ENCODE measurements around the gene NDUFS7.
"Not testable (repeated sequence)": the region's sequence is repeated elsewhere in the genome, so short reads cannot be mapped to it uniquely, and the experiment has no call there.

Gene NDUFS7

DNA sequence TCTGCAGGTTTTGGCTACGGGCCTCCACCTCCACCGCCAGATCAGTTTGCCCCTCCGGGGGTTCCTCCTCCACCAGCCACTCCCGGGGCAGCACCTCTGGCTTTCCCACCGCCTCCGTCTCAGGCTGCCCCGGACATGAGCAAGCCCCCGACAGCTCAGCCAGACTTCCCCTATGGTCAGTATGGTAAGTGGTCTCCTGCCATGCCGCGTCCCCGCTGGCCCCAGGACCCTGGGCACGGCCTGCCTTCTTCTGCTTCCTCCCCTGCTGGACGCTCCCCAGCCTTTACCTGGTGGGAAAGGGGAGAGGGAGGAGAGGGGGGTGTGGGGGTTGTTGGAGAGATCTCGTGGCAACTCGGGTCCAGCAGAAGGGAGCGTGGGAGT, 48.8 kb downstream of the NDUFS7 start:
- DNase-seq (ENCODE audit: low read depth in 2 of 2): no peak

DNA sequence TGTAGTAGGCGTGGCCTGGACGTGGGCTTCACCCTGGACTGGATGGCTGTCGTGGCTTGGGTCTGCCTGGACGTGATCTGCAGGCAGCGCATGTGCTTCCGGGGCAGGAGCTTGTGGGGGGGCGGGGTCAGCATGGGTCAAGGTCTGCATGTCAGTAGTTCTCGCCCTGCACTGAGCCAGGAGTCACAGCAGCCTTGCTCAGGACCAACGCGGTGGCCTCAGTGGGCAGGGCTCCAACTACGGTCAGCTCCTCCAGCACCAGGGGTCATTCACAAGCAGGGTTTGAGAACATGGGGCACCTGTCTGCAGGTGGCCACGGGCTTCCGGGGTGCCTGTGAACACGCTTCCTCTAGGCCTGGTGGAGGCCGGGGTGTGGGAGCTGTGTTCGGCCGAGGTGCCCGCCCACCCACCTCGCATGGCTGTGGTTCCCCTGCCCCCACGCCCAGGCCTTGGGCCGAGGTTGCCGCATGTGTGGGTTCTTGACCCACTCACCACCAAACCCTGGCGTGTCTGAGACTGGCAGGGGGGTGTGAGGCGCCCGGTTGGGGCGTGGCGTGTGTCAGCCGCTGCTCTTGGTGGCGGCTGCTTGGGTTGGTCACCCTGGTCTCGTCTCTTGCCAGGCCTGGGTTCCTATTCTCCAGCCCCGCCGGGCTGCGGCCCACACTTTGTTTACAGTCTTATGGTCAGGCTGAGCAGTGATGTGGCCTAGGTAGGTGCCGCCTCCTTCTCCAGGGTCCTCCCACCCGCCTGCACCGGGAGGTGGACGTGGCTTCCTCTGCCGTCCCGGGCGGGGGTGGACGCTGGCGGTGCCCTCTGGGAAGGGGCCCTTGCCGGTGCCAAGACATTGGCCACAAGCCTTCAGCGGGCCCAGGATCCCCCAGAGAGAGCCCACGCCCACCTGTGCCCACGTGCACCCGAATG, 49.7 kb downstream of the NDUFS7 start:
- no peak for DNase-seq (ENCODE audit: low read depth in 2 of 2)

DNA sequence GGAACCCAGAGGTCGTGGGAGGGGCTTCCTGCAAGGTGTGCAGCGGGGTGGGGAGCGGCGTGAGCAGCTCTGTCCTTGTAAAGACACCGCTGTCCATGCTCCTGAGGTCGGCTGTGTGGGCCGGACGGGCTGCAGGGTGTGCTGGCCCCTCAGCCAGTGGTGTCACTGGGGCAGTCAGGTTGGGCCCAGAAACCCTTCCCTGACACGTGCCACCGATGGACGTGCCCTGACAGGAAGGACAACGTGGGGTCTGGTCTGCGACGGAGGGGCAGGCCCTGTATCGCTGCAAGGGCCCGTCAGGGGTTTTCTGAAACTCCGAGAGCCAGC, 50.3 kb downstream of the NDUFS7 start:
- DNase-seq (ENCODE audit: low read depth in 2 of 2): no peak

DNA sequence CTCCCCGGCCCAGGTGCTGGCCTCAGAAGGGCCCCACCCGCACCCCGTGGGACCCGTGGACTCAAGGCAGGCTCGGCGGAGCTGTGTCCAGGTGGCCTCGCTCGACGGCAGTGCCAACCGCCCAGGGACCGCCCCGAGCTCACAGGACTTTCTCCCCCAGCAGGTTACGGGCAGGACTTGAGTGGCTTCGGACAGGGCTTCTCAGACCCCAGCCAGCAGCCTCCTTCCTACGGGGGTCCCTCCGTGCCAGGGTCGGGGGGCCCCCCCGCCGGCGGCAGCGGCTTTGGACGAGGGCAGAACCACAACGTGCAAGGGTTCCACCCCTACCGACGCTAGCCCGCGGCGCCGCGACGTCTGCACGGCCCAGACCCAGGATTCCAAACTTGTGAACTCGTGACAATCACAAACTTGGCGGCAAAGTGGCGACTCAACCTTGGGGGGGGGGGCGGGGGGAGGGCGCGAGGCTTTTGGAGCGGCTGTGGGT, 50.9 kb downstream of the NDUFS7 start:
- no peak for DNase-seq (ENCODE audit: low read depth in 2 of 2)

DNA sequence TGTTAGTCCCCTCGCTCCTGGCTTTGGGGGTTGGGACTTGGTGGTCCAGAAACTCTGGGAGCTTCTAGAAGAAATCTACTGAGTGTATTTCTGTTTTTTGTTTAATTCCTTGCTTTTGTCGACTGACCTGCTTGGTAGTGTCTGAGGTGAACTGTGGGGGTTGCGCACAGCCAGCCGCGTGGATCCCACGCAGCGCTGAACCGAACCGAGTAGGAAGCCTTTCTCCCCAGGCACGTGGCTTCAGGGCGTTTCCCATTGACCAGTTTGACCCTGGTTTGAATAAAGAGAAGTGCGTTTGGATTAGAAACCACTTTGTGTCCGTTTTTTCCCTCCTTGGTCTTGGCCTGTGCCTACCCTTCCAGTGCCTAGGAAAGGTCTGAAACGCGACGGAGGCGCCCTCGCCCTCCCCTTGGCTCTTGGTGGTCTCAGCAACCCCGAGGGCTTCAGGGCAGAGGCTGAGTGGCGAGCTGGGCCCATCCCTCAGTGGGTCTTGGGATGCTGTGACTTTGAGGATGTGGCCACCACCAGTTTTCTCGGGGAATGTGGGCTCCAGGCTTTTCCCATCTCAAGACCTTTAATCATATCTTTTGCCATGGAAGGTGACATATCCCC, 51.8 kb downstream of the NDUFS7 start:
- no peak for DNase-seq (ENCODE audit: low read depth in 2 of 2)

DNA sequence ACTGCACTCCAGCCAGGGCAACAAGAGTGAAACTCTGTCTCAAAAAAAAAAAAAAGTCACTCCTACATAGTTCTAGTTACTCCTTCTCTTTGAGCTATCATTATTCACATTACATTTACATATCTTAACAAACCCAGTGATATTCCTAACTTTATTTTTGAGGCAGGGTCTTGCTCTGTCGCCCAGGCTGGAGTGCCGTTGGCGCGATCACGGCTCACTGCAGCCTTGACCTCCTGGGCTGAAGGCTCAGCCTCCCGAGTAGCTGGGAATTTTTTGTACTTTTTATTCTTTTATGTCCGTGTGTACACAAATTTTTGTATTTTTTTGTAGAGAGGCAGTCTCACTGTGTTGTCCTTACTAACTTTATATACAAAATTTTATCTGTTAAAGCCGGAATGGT, 53.9 kb downstream of the NDUFS7 start:
- DNase-seq (ENCODE audit: low read depth in 2 of 2): no peak

DNA sequence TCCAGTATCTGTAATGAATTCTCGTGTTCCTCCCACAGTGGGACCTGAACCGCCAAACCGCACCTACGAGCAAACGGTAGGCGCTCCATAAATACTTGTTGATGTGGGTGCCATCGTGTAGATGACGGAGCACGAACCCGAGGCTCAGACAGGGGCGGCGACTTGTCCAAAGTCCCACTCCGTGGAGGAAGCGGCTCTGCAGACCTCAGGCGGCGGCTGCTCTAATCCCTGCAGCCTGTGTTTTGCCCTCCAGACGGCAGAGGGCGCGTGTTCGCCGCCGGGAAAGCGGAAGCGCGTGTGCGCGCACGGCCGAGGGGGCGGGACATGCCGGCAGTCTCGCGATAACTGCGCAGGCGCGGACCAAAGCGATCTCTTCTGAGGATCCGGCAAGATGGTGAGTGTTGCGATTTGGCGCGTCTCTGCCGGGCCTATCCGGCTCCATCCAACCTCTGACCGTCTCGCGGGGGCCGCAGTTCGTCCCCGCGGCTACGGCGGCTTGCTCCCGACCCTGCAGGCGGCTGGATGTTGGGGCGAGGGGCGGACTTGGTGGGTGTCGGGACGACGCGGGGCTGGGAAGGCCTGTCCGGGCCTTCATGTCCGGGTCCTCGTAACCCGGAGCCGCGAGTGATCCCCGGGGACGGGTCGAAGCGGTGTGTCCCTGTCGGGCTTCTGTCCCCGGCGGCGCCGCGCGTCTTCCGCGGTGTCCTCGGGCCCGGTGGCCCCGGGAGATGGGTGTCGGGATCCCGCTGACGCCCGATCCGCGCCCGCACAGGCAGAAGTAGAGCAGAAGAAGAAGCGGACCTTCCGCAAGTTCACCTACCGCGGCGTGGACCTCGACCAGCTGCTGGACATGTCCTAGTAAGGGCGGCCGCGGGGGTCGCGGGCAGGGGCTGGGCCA, 54.6 kb downstream of the NDUFS7 start, which contains the start of gene RPS15:
Gene RPS15 (plus strand): TSS at position 362 of the 898 bp plus-strand sequence. CDS start 30 bp downstream, at position 392.
- peak; percentile 82 to 83 for DNase-seq (ENCODE audit: low read depth in 2 of 2)

DNA sequence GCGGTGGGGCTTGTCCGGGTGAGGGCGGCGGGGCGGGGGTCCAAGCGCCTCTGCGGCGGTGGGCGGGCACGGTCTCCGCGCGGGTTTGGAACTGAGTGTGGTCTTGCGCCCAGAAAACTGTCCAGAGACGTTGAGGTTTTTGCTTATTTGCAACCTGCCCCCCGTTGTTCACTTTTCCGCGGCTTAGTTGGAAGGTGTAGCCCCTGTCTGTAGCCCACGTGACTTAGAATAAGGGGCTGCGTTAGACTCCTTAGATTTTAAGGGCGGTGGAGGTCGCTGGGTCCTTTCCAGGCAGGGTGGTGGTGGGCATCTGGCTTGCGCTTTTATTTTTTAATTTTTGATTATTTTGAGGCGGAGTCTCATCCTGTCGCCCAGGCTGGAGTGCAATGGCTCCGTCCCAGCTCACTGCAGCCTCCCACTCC, 55.2 kb downstream of the NDUFS7 start:
- DNase-seq (ENCODE audit: low read depth in 2 of 2): no peak

DNA sequence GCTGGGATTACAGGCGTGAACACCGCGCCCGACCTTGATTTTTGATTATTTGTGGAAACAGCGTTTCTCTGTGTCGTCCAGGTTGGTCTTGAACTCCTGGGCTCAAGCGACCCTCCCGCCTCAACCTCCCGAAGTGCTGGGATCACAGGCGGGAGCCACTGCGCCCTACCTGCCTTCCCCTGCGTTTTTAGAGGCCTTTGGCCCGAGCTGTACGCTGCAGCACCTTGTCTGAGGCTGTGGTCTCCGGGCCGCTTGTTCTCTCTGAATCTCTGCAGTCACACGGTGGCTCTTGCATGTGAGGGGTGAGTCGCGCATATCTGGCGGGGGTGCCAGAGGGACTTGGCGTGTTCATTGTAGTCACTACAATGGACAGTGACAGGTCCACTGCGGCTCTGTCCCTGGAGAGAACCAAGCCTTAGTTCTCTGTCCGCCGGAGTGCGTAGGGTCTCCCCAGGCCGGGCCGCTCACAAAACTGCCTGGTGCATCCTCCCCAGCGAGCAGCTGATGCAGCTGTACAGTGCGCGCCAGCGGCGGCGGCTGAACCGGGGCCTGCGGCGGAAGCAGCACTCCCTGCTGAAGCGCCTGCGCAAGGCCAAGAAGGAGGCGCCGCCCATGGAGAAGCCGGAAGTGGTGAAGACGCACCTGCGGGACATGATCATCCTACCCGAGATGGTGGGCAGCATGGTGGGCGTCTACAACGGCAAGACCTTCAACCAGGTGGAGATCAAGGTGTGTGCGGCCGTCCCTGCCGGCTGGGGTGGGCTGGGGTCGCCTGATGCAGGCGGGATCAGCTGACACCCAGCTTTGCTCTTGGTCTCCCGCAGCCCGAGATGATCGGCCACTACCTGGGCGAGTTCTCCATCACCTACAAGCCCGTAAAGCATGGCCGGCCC, 56.1 kb downstream of the NDUFS7 start:
- not testable (repeated sequence) for DNase-seq (ENCODE audit: low read depth in 2 of 2)

DNA sequence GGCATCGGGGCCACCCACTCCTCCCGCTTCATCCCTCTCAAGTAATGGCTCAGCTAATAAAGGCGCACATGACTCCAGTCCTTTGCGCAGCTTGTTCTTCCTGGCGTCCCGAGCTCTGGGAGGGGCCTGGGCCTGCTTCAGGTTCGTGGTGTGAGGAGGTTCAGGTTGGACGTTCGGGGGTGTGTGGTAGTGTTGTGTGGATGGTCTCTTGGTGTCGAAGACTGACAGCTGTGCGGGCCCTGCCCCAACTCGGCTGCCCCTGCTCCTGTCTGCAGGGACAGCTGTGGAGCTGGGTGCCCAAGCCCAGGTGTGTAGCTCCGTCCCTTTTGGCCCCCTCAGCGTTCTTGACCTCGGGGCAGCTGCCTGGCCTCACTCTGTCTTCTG, 56.7 kb downstream of the NDUFS7 start:
- DNase-seq (ENCODE audit: low read depth in 2 of 2): no peak

DNA sequence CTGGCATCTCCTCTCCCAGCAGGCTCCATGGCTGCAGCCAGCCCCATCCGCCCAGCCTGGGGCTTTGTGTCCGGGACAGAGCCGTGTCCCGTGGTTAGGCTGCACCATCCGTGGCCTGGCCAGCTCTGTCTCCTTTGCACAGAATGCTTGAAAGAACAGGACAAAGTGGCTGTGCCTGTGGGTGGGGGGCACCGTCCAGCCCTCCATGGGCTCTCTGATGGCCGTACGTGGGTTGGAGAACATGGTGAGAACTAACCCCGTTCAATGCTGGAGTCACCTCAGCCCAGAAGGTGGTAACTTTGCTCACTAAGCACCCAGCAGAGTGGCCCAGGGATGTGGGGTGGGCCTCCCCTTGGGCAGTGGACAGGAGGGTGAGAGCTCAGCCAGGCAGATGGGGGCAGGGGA, 57.3 kb downstream of the NDUFS7 start:
- no peak for DNase-seq (ENCODE audit: low read depth in 2 of 2)

DNA sequence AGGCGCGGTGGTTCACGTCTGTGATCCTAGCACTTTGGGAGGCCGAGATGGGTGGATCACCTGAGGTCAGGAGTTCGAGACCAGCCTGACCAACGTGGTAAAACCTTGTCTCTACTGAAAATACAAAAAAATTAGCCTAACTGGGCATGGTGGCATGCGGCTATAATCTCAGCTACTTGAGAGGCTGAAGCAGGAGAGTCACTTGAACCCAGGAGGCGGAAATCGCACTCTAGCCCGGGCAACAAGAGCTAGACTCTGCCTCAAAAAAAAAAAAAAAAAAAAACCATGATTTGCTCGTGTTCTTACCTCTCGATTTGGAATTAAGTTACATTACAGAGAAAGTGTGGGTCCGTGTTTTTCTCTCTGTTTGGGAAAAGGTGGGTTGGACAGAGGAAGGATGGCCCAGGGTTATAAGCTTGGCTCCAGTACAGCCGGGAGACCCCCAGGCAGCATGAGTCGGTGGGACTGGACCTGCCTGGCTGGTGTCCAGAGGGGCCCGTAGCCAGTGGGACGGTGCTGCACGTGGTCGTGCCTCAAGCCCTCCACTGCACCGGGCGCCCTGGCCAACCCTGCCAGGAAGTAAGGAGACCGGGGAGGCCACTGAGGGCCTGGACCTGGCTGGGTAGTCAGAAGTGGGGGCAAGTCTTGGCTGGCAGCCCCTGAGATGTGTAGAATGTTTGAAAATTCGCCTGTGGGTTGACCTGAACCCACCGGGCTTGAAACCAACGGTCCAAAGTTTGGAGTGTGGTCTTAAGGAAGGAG, 58.2 kb downstream of the NDUFS7 start:
- DNase-seq (ENCODE audit: low read depth in 2 of 2): no peak
